ENCODE results near the gene RGL1. TPM values are rescaled to one million over a fixed set of nuclear protein-coding genes. Genes with fewer than 3 reads are reported as not detected.

Gene RGL1
- total RNA-seq, 1 donor from 2014 or later, result 0.26 TPM

DNA sequence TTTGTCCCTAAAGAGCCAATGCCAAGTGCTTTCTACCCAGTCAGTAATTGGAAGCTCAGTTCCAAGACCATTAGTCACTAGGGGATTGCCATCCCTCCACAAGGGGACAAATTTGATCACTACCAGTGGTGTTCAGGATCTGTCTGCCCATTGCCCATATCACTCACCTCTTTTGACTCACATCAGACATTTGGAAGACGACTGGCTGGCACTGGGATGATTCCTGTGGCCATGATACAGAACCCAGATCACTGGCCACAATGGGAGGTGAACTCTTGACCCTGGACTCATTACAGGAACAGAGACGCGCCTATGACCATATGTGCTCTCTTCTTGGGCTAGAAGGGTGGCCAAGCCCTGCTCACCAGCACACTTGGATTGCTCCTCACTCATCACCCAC is 161.6 kb downstream of the RGL1 start:
- no peak overlapping the region for H3K4me3 ChIP-seq (ENCODE audit: low read depth, low read length)
- no peak for FAIRE-seq
- no peaks in the 10 kb centered on the region for H3K27me3 ChIP-seq (ENCODE audit: control insufficient read depth, insufficient read depth, low read length)
- no peak for DNase-seq (ENCODE audit: low read depth)
- TF ChIP-seq CTCF (IDR thresholded peaks at IDR 0.05; ENCODE audit: insufficient read depth, low read length, severe bottlenecking), result no peak
- H3K36me3 ChIP-seq (ENCODE audit: control insufficient read depth, insufficient read depth, low read length), result no peaks in the 10 kb centered on the region

- DNase-seq (ENCODE audit: low read depth), result no peak
- Histone ChIP-seq H3K4me3 (ENCODE audit: low read depth, low read length) (no peak overlapping the region), H3K27me3 (ENCODE audit: control insufficient read depth, insufficient read depth, low read length) (no peaks in the 10 kb centered on the region), H3K36me3 (ENCODE audit: control insufficient read depth, insufficient read depth, low read length) (no peaks in the 10 kb centered on the region)
- no peak for TF ChIP-seq CTCF (IDR thresholded peaks at IDR 0.05; ENCODE audit: insufficient read depth, low read length, severe bottlenecking)
- FAIRE-seq, result no peak
Measured at GRCh38 chr1:183967914-183968313, 163.0 kb downstream of the RGL1 start.

DNA sequence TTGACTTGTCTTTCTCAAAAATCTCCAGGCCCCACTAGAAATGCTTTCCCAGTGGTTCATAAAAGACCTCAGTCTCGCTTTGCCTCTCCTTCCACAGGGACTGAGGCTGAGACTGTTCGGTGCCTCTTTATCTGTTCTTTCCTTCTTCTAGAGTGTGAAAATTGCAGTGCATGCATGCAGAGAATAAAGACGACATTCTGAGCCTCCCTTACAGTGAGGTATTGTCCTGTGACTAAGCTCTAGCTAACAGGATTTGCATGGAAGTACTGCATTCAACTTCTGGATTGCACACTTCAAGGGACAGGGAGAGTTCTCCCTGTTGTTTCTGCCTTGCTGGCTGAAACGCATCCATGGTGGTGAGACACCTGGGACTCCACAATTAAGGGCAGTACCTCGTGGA is 163.5 kb downstream of the RGL1 start:
- no peak for TF ChIP-seq CTCF (IDR thresholded peaks at IDR 0.05; ENCODE audit: insufficient read depth, low read length, severe bottlenecking)
- no peak for DNase-seq (ENCODE audit: low read depth)
- Histone ChIP-seq H3K36me3 (ENCODE audit: control insufficient read depth, insufficient read depth, low read length) (no peaks in the 10 kb centered on the region), H3K27me3 (ENCODE audit: control insufficient read depth, insufficient read depth, low read length) (no peaks in the 10 kb centered on the region), H3K4me3 (ENCODE audit: low read depth, low read length) (no peak overlapping the region)
- FAIRE-seq, result no peak

- TF ChIP-seq CTCF (IDR thresholded peaks at IDR 0.05; ENCODE audit: insufficient read depth, low read length, severe bottlenecking), result no peak
- no peaks in the 10 kb centered on the region for H3K36me3 ChIP-seq (ENCODE audit: control insufficient read depth, insufficient read depth, low read length)
- no peak for FAIRE-seq
Measured at GRCh38 chr1:183970516-183971300, 165.8 kb downstream of the RGL1 start.

DNA sequence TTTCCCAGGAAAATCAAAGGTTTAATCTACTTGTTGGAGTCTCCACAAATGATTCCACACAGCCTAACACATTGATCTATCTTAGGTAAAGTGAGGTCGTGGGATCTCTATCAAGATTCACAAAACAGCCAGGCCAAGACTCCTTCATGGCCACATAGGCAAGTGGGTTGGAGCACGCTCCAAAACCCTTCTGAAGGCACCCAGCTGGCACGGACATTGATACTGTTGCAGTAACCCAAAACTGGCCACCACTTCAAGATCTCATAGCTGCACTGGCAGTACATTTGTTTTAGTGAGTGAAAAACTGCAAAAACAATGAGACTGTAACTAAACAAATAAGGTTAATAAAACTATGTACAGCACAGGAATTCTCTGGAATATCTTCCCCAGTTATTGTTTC is 170.7 kb downstream of the RGL1 start:
- no peak for FAIRE-seq
- TF ChIP-seq CTCF (IDR thresholded peaks at IDR 0.05; ENCODE audit: insufficient read depth, low read length, severe bottlenecking), result no peak
- Histone ChIP-seq H3K36me3 (ENCODE audit: control insufficient read depth, insufficient read depth, low read length) (no peaks in the 10 kb centered on the region), H3K27me3 (ENCODE audit: control insufficient read depth, insufficient read depth, low read length) (no peaks in the 10 kb centered on the region), H3K4me3 (ENCODE audit: low read depth, low read length) (no peak overlapping the region)
- DNase-seq (ENCODE audit: low read depth), result no peak

More at GRCh38 chr1:183970516-183971300, 165.8 kb downstream of the RGL1 start:
- DNase-seq (ENCODE audit: low read depth), result no peak
- no peaks in the 10 kb centered on the region for H3K27me3 ChIP-seq (ENCODE audit: control insufficient read depth, insufficient read depth, low read length)
- H3K4me3 ChIP-seq (ENCODE audit: low read depth, low read length), result no peak overlapping the region

DNA sequence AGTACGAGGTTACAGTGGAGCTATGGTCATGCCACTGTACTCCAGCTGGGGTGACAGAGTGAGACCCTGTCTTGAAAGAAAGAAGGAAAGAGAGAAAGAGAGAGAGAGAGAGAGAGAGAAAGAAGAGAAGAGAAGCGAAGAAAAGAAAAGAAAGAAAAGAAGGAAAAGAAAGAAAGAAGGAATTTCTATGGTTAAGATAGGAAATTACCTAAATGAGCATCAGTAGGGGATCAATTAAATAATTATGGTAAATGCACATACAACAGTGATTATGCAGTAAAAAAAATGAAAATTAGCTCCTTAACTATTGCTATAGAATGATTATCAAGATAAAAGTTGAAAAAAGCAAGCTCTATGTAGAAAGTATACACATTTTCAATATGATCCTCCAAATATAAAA is 172.8 kb downstream of the RGL1 start:
- Histone ChIP-seq H3K36me3 (ENCODE audit: control insufficient read depth, insufficient read depth, low read length) (no peaks in the 10 kb centered on the region), H3K4me3 (ENCODE audit: low read depth, low read length) (no peak overlapping the region), H3K27me3 (ENCODE audit: control insufficient read depth, insufficient read depth, low read length) (no peaks in the 10 kb centered on the region)
- no peak for FAIRE-seq
- TF ChIP-seq CTCF (IDR thresholded peaks at IDR 0.05; ENCODE audit: insufficient read depth, low read length, severe bottlenecking), result no peak
- no peak for DNase-seq (ENCODE audit: low read depth)

Measured in bronchial epithelial cell (primary cell).